ENCODE data around the gene TMEM63C.

- no peak for TF ChIP-seq POLR2A (IDR thresholded peaks at IDR 0.05)
- no peak for TF ChIP-seq CTCF (IDR thresholded peaks at IDR 0.05)
These were observed 56.8 kb downstream of the TMEM63C start for GRCh38 chr14:77238356-77238755.

Data from thyroid gland (tissue), 4 donors.